ENCODE results near the gene PRDM5.

The PRDM5 gene

GRCh38 chr4:120862432-120862831 lies 60.1 kb downstream of the PRDM5 start:
- TF ChIP-seq SIN3A (IDR thresholded peaks at IDR 0.05; ENCODE audit: borderline replicate concordance, insufficient read depth, low read length), result no peak
- no peak for TF ChIP-seq FOXP2 (optimal IDR thresholded peaks at IDR 0.05; ENCODE audit: borderline replicate concordance, extremely low read depth, extremely low read length, insufficient read depth)
- no peak for TF ChIP-seq POLR2AphosphoS5 (IDR thresholded peaks at IDR 0.05; ENCODE audit: low read depth, low read length)
- no peak for TF ChIP-seq TAF1 (IDR thresholded peaks at IDR 0.05; ENCODE audit: borderline replicate concordance, insufficient read depth, low read length)
- no peak for TF ChIP-seq REST (IDR thresholded peaks at IDR 0.05; ENCODE audit: insufficient read depth in 1 of 2, low read depth in 2 of 2, low read length in 2 of 2)

GRCh38 chr4:120861852-120862251 lies 60.7 kb downstream of the PRDM5 start:
- TF ChIP-seq FOXP2 (optimal IDR thresholded peaks at IDR 0.05; ENCODE audit: borderline replicate concordance, extremely low read depth, extremely low read length, insufficient read depth) (no peak), POLR2AphosphoS5 (IDR thresholded peaks at IDR 0.05; ENCODE audit: low read depth, low read length) (no peak), REST (IDR thresholded peaks at IDR 0.05; ENCODE audit: insufficient read depth in 1 of 2, low read depth in 2 of 2, low read length in 2 of 2) (no peak), TAF1 (IDR thresholded peaks at IDR 0.05; ENCODE audit: borderline replicate concordance, insufficient read depth, low read length) (no peak), SIN3A (IDR thresholded peaks at IDR 0.05; ENCODE audit: borderline replicate concordance, insufficient read depth, low read length) (no peak)

- no peak for TF ChIP-seq REST (IDR thresholded peaks at IDR 0.05; ENCODE audit: insufficient read depth in 1 of 2, low read depth in 2 of 2, low read length in 2 of 2)
- TF ChIP-seq TAF1 (IDR thresholded peaks at IDR 0.05; ENCODE audit: borderline replicate concordance, insufficient read depth, low read length), result no peak
- no peak for TF ChIP-seq FOXP2 (optimal IDR thresholded peaks at IDR 0.05; ENCODE audit: borderline replicate concordance, extremely low read depth, extremely low read length, insufficient read depth)
- TF ChIP-seq SIN3A (IDR thresholded peaks at IDR 0.05; ENCODE audit: borderline replicate concordance, insufficient read depth, low read length), result no peak
- no peak for TF ChIP-seq POLR2AphosphoS5 (IDR thresholded peaks at IDR 0.05; ENCODE audit: low read depth, low read length)
These were observed 63.8 kb downstream of the PRDM5 start for GRCh38 chr4:120858776-120859175.

GRCh38 chr4:120857312-120857711 lies 65.2 kb downstream of the PRDM5 start:
- TF ChIP-seq POLR2AphosphoS5 (IDR thresholded peaks at IDR 0.05; ENCODE audit: low read depth, low read length) (no peak), REST (IDR thresholded peaks at IDR 0.05; ENCODE audit: insufficient read depth in 1 of 2, low read depth in 2 of 2, low read length in 2 of 2) (no peak), FOXP2 (optimal IDR thresholded peaks at IDR 0.05; ENCODE audit: borderline replicate concordance, extremely low read depth, extremely low read length, insufficient read depth) (no peak), SIN3A (IDR thresholded peaks at IDR 0.05; ENCODE audit: borderline replicate concordance, insufficient read depth, low read length) (no peak)

- TF ChIP-seq TAF1 (IDR thresholded peaks at IDR 0.05; ENCODE audit: borderline replicate concordance, insufficient read depth, low read length) (no peak), FOXP2 (optimal IDR thresholded peaks at IDR 0.05; ENCODE audit: borderline replicate concordance, extremely low read depth, extremely low read length, insufficient read depth) (no peak), REST (IDR thresholded peaks at IDR 0.05; ENCODE audit: insufficient read depth in 1 of 2, low read depth in 2 of 2, low read length in 2 of 2) (no peak), POLR2AphosphoS5 (IDR thresholded peaks at IDR 0.05; ENCODE audit: low read depth, low read length) (no peak), SIN3A (IDR thresholded peaks at IDR 0.05; ENCODE audit: borderline replicate concordance, insufficient read depth, low read length) (no peak)
These were observed 66.2 kb downstream of the PRDM5 start for GRCh38 chr4:120856294-120856693.
